Spleen (tissue), 7 donors: ENCODE results near the gene MUC4.

Source experiments
- CTCF ChIP-seq, 11 experiments: fragments of 200-600 bp in 7 of 11; fragments of 450-650 bp in 4 of 11; sonication (generic) in 4 of 11; IDR thresholded peaks in 8 of 11; conservative IDR thresholded peaks in 3 of 11; 1 replicate in 7 of 11; 2 replicates in 4 of 11; pipeline versions ENCODE4 v1.4.0 to v1.8.0; 2016 to 2021; ENCODE audit warnings: antibody characterized with exemption in 11 of 11, inconsistent platforms in 4 of 11, mild to moderate bottlenecking in 1 of 11
- POLR2A ChIP-seq, 3 donors: fragments of 450-650 bp; IDR thresholded peaks; one replicate each; pipeline ENCODE4 v1.5.1; 2017; ENCODE audit warnings: antibody characterized with exemption in 3 of 3, mild to moderate bottlenecking in 1 of 3
- POLR2AphosphoS5 ChIP-seq, 3 donors: sonication (generic); formaldehyde crosslinking; IDR thresholded peaks; one replicate each; pipeline ENCODE4 v1.5.1; 2017; ENCODE audit warnings: antibody characterized with exemption in 3 of 3
- donor health status: DM: no; HTN: no; CAD: no; lungs with moderate emphysema.
- donor health status: DM: no; HTN: no; CAD: no.
- donor health status: DM: no; HTN: no; CAD: no.

- no peak for TF ChIP-seq CTCF (IDR thresholded peaks at IDR 0.05 in 8 of 11, conservative IDR thresholded peaks at IDR 0.05 in 3 of 11)
- TF ChIP-seq POLR2A (IDR thresholded peaks at IDR 0.05) = no peak
- no peak for TF ChIP-seq POLR2AphosphoS5 (IDR thresholded peaks at IDR 0.05)
These were observed 53.9 kb downstream of the MUC4 start for GRCh38 chr3:195757827-195758226.
